H1 (cell line): ENCODE measurements around the gene KRT72. TPM values are rescaled to one million over a fixed set of nuclear protein-coding genes. Genes with fewer than 3 reads are reported as not detected.

Experiments
- CTCF ChIA-PET: fragments of 300-600 bp; sonication (Branson Sonifier 250); formaldehyde crosslinking; loops from one replicate; lab custom pipeline; 2021; ENCODE audit not compliant: partially characterized antibody; lab: Charles Lee
- POLR2A ChIA-PET: fragments of 300-600 bp; sonication (Branson Sonifier 250); formaldehyde crosslinking; loops from one replicate; lab custom pipeline; 2021; ENCODE audit warnings: inconsistent platforms; ENCODE audit not compliant: partially characterized antibody; lab: Charles Lee
- DNase-seq, 2 experiments: peaks; one replicate each; pipeline versions ENCODE4 v3.0.0 to v3.0.0-alpha.2; 2010 to 2022; ENCODE audit warnings: low spot score in 2 of 2, low read depth in 1 of 2, mixed read lengths in 1 of 2
- FAIRE-seq: peaks from 2 replicates; lab custom pipeline; 2011; peaks lifted over from hg19 to GRCh38; lab: Jason Lieb, UNC
- H2AFZ ChIP-seq: 2 replicates; pipeline ENCODE4 v1.8.1; 2012; ENCODE audit warnings: low read length, inconsistent platforms
- H2AK5ac ChIP-seq: 2 replicates; pipeline ENCODE4 v1.6.1; 2013; ENCODE audit warnings: low read depth, low read length
- H2BK120ac ChIP-seq: replicated peaks from 2 replicates; pipeline ENCODE3; 2013; ENCODE audit warnings: low read depth, low read length, inconsistent platforms
- H2BK12ac ChIP-seq: 2 replicates; pipeline ENCODE4 v1.6.1; 2013; ENCODE audit warnings: low read depth, low read length
- H2BK15ac ChIP-seq: 2 replicates; pipeline ENCODE4 v1.6.1; 2013; ENCODE audit warnings: low read length
- H2BK20ac ChIP-seq: 2 replicates; pipeline ENCODE4 v1.6.1; 2013; ENCODE audit warnings: low read length
- H2BK5ac ChIP-seq: 2 replicates; pipeline ENCODE4 v1.6.1; 2013; ENCODE audit warnings: low read depth, low read length
- H3K14ac ChIP-seq: 2 replicates; pipeline ENCODE4 v1.6.1; 2013; ENCODE audit warnings: inconsistent platforms; ENCODE audit not compliant: insufficient read length
- H3K18ac ChIP-seq: 2 replicates; pipeline ENCODE4 v1.6.1; 2013; ENCODE audit warnings: low read length; ENCODE audit errors: extremely low read depth
- H3K23ac ChIP-seq: 2 replicates; pipeline ENCODE4 v1.6.1; 2013; ENCODE audit warnings: inconsistent platforms; ENCODE audit not compliant: insufficient read length
- H3K23me2 ChIP-seq: 2 replicates; pipeline ENCODE4 v1.6.1; 2013; ENCODE audit warnings: low read depth, low read length
- H3K27ac ChIP-seq: 2 replicates; pipeline ENCODE4 v1.6.1; 2011; ENCODE audit warnings: low read depth, low read length, inconsistent platforms
- H3K27me3 ChIP-seq, 4 experiments: replicated peaks in 1 of 4; 1 replicate in 1 of 4; 2 replicates in 3 of 4; pipeline versions ENCODE4 v1.6.1 to v1.8.1; 2011 to 2013; ENCODE audit warnings: low read length in 3 of 4, mild to moderate bottlenecking in 3 of 4, inconsistent platforms in 2 of 4, mixed read lengths in 2 of 4, moderate library complexity in 1 of 4; ENCODE audit not compliant: control insufficient read depth in 3 of 4, insufficient read depth in 3 of 4; ENCODE audit errors: extremely low read depth in 1 of 4
- H3K36me3 ChIP-seq, 4 experiments: 2 replicates each; pipeline versions ENCODE4 v1.6.1 to v1.8.1; 2011 to 2013; ENCODE audit warnings: mild to moderate bottlenecking in 4 of 4, low read length in 3 of 4, moderate library complexity in 2 of 4, control low read depth in 1 of 4, inconsistent platforms in 1 of 4; ENCODE audit not compliant: insufficient read depth in 4 of 4, control insufficient read depth in 2 of 4
- H3K4ac ChIP-seq: replicated peaks from 2 replicates; pipeline ENCODE3; 2013; ENCODE audit warnings: low read length, low read depth, mixed read lengths, inconsistent platforms; ENCODE audit not compliant: insufficient read length
- H3K4me1 ChIP-seq, 4 experiments: replicated peaks in 1 of 4; 1 replicate in 1 of 4; 2 replicates in 3 of 4; pipeline versions ENCODE4 v1.6.1 to v1.8.1; 2011 to 2013; ENCODE audit warnings: low read length in 3 of 4, inconsistent platforms in 2 of 4, mixed read lengths in 1 of 4; ENCODE audit not compliant: insufficient read depth in 4 of 4, control insufficient read depth in 3 of 4
- H3K4me2 ChIP-seq, 2 experiments: 2 replicates each; pipeline versions ENCODE4 v1.6.1 to v1.8.1; 2011 to 2013; ENCODE audit warnings: low read depth in 2 of 2, low read length in 2 of 2, control low read depth in 1 of 2, inconsistent platforms in 1 of 2, mild to moderate bottlenecking in 1 of 2; ENCODE audit not compliant: insufficient read depth in 1 of 2
- H3K4me3 ChIP-seq, 4 experiments: fragments of 200-600, 300-600 bp in 1 of 4; sonication (generic), shearing (Covaris generic), sonication (Bioruptor Twin) in 1 of 4; 2 replicates each; pipeline versions ENCODE4 v1.5.1 to v1.8.1; 2011 to 2016; ENCODE audit warnings: low read length in 4 of 4, low read depth in 3 of 4, control low read depth in 2 of 4, inconsistent platforms in 2 of 4, mild to moderate bottlenecking in 2 of 4, mixed read lengths in 1 of 4, moderate library complexity in 1 of 4; ENCODE audit not compliant: insufficient read depth in 2 of 4; ENCODE audit errors: extremely low read depth in 1 of 4
- H3K56ac ChIP-seq: replicated peaks from 2 replicates; pipeline ENCODE3; 2013; ENCODE audit warnings: low read depth, mild to moderate bottlenecking, mixed read lengths, low read length, inconsistent platforms; ENCODE audit not compliant: insufficient read length
- H3K79me1 ChIP-seq: 2 replicates; pipeline ENCODE4 v1.6.1; 2013; ENCODE audit warnings: low read depth, low read length, control low read depth
- H3K79me2 ChIP-seq, 2 experiments: 2 replicates each; pipeline versions ENCODE4 v1.6.1 to v1.8.1; 2012 to 2013; ENCODE audit warnings: low read length in 2 of 2, mild to moderate bottlenecking in 2 of 2, inconsistent platforms in 1 of 2; ENCODE audit not compliant: insufficient read depth in 2 of 2, control insufficient read depth in 1 of 2
- H3K9ac ChIP-seq, 4 experiments: replicated peaks in 1 of 4; 1 replicate in 1 of 4; 2 replicates in 3 of 4; pipeline versions ENCODE4 v1.6.1 to v1.8.1; 2011 to 2013; ENCODE audit warnings: low read depth in 3 of 4, low read length in 3 of 4, control low read depth in 2 of 4, mild to moderate bottlenecking in 2 of 4, moderate library complexity in 2 of 4, inconsistent platforms in 1 of 4; ENCODE audit errors: extremely low read depth in 1 of 4
- H3K9me3 ChIP-seq, 2 experiments: 2 replicates each; pipeline versions ENCODE4 v1.6.1 to v1.8.1; 2012 to 2013; ENCODE audit warnings: mild to moderate bottlenecking in 2 of 2, moderate library complexity in 2 of 2, control low read depth in 1 of 2, inconsistent platforms in 1 of 2, low read depth in 1 of 2, low read length in 1 of 2, mixed read lengths in 1 of 2; ENCODE audit not compliant: insufficient read depth in 2 of 2
- H4K20me1 ChIP-seq, 2 experiments: replicated peaks in 1 of 2; 2 replicates each; pipeline versions ENCODE3 to v1.8.1; 2011 to 2013; ENCODE audit warnings: inconsistent platforms in 2 of 2, low read length in 2 of 2, mild to moderate bottlenecking in 1 of 2; ENCODE audit not compliant: insufficient read depth in 2 of 2, control insufficient read depth in 1 of 2
- H4K5ac ChIP-seq: 2 replicates; pipeline ENCODE4 v1.6.1; 2013; ENCODE audit warnings: low read length, low read depth, mixed read lengths, inconsistent platforms; ENCODE audit not compliant: insufficient read length
- H4K8ac ChIP-seq: 2 replicates; pipeline ENCODE4 v1.8.0; 2013; ENCODE audit warnings: mild to moderate bottlenecking, moderate library complexity, low read length, inconsistent platforms; ENCODE audit not compliant: insufficient read depth; ENCODE audit errors: extremely low read depth
- H4K91ac ChIP-seq: replicated peaks from 2 replicates; pipeline ENCODE3; 2013; ENCODE audit warnings: low read length, mixed read lengths, inconsistent platforms; ENCODE audit not compliant: insufficient read length
- BACH1 ChIP-seq: IDR thresholded peaks from 2 replicates; pipeline ENCODE4 v1.6.1; 2012; ENCODE audit warnings: low read length, improper control_type of control experiment
- CBX8 ChIP-seq: fragments of 300-800, 300-1000 bp; sonication (generic); IDR thresholded peaks from 2 replicates; pipeline ENCODE4 v1.7.1; 2016; ENCODE audit warnings: low read depth, low read length, borderline replicate concordance
- CHD1 ChIP-seq: IDR thresholded peaks from 2 replicates; pipeline ENCODE4 v1.6.1; 2012; ENCODE audit warnings: low read depth, low read length, improper control_type of control experiment
- EP300 ChIP-seq, 2 experiments: IDR thresholded peaks; 1 replicate in 1 of 2; 2 replicates in 1 of 2; pipeline ENCODE4 v1.6.1; 2011 to 2012; ENCODE audit warnings: low read depth in 2 of 2, low read length in 2 of 2, mild to moderate bottlenecking in 2 of 2, borderline replicate concordance in 1 of 2, inconsistent platforms in 1 of 2, moderate library complexity in 1 of 2
- RFX5 ChIP-seq: IDR thresholded peaks from 2 replicates; pipeline ENCODE4 v1.6.1; 2011; ENCODE audit warnings: low read depth, low read length, improper control_type of control experiment, borderline replicate concordance
- TEAD4 ChIP-seq: IDR thresholded peaks from 2 replicates; pipeline ENCODE4 v1.6.1; 2012; ENCODE audit warnings: low read depth, low read length, inconsistent platforms, mixed read lengths
- whole genome bisulfite sequencing, 2 experiments: shearing (Covaris generic) in 1 of 2; methylation state at CpG; one replicate each; pipeline versions ENCODE4 v1.1.6 to v1.1.7; 2013 to 2015; ENCODE audit warnings: low lambda C conversion rate in 2 of 2, mixed read lengths in 2 of 2, inconsistent platforms in 1 of 2, low coverage in 1 of 2, missing lambda C conversion rate in 1 of 2; ENCODE audit not compliant: insufficient replicate concordance in 2 of 2, insufficient coverage in 1 of 2, insufficient read length in 1 of 2; ENCODE audit errors: extremely low coverage in 1 of 2, missing lambda C conversion rate in 1 of 2; 5-methylcytosine and 5-hydroxymethylcytosine counted together
- polyA plus RNA-seq, 7 experiments: library from polyadenylated mRNA; depleted of rRNA in 3 of 7; stranded (reverse) in 5 of 7; unstranded in 2 of 7; fragments of >200 nt in 5 of 7; fragments of 200-250 nt in 2 of 7; gene quantifications; 1 replicate in 5 of 7; 2 replicates in 1 of 7; 4 replicates in 1 of 7; pipeline versions ENCODE4 v1.2.1 to v1.2.3, GENCODE V29; 2011 to 2013; ENCODE audit warnings: missing spikeins in 2 of 7, mixed read lengths in 2 of 7
- total RNA-seq: library from RNA; stranded (reverse); fragmentation: NEBNext Ultra II Directional; extraction: Animal tissue kit (Norgen Biotek cat#: 25700); gene quantifications from 2 replicates; pipeline ENCODE4 v1.2.1, GENCODE V29; 2021

The KRT72 gene
- total and polyA plus RNA-seq, 2 of the 8 experiments (the other 6 are each of a cell fraction or from before 2014, with no cell fraction given) = not detected

- Histone ChIP-seq H3K27me3 (no peaks in the 10 kb centered on the region; a peak in 2 of 7 replicates), H4K5ac (no peak overlapping the region), H2AK5ac (no peak overlapping the region), H2BK20ac (no peak overlapping the region), H3K4me1 (no peaks in the 10 kb centered on the region), H2BK120ac (no peak overlapping the region), H3K4me3 (no peak overlapping the region), H2BK12ac (no peak overlapping the region), H2BK15ac (no peak overlapping the region), H3K36me3 (no peaks in the 10 kb centered on the region), H3K4me2 (no peak overlapping the region), H2BK5ac (no peak overlapping the region), H2AFZ (no peak overlapping the region), H4K91ac (no peak overlapping the region), H3K23ac (no peak overlapping the region), H3K14ac (no peak overlapping the region), H3K27ac (no peak overlapping the region), H3K79me1 (no peaks in the 10 kb centered on the region), H4K8ac (no peak overlapping the region), H3K56ac (no peak overlapping the region), H3K9me3 (no peaks in the 10 kb centered on the region), H3K9ac (no peak overlapping the region), H3K23me2 (no peaks in the 10 kb centered on the region), H3K79me2 (no peaks in the 10 kb centered on the region), H3K4ac (no peak overlapping the region), H3K18ac (no peak overlapping the region), H4K20me1 (no peaks in the 10 kb centered on the region)
- TF ChIP-seq BACH1 (no peak), CHD1 (no peak), RFX5 (no peak), EP300 (IDR thresholded peaks at IDR 0.05; ENCODE audit: borderline replicate concordance in 1 of 2, low read depth in 2 of 2, low read length in 2 of 2) (no peak), TEAD4 (no peak), CBX8 (no peak)
- DNase-seq (no peak), FAIRE-seq (no peak)
- 92% methylated on average over 10 of the region's 10 CpGs; no CpG with 5 or more reads in 1 of the 2 experiments for WGBS, 2 experiments
- ChIA-PET POLR2A (no interaction called here), CTCF (interaction anchor here (1.2 to 3.6 kb wide), 5 partner anchors 11 to 175 kb away, joined by 3 to 11 read pairs (median 3); no protein-coding TSS in a partner anchor)
Observed at GRCh38 chr12:52570511-52570910, 30.8 kb downstream of the KRT72 start.
